ENCODE results near the gene STX4.

Gene STX4

DNA sequence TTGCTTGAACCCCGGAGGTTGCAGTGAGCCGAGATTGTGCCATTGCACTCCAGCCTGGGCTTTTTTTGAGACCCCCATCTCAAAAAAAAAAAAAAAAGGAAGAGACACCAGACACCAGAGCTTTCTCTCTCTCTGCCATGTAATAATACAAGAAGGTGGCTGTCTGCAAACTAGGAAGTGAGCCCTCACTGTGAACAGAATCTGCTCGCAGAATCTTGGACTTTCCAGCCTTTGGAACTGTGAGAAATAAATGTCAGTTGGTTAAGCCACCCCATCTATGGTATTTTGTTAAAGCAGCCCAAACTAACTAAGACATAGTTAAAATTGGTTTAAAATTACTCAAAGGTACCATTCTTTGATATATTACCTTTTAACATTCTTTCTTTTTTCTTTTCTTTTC is 12.8 kb upstream of the STX4 start:
- DNase-seq (ENCODE audit: low read depth in 2 of 2), result no peak

GRCh38 chr16:31022544-31023251 is 10.7 kb upstream of the STX4 start:
- no peak for DNase-seq (ENCODE audit: low read depth in 2 of 2)

GRCh38 chr16:31023252-31023602 is 10.1 kb upstream of the STX4 start:
- DNase-seq (ENCODE audit: low read depth in 2 of 2), result no peak

DNA sequence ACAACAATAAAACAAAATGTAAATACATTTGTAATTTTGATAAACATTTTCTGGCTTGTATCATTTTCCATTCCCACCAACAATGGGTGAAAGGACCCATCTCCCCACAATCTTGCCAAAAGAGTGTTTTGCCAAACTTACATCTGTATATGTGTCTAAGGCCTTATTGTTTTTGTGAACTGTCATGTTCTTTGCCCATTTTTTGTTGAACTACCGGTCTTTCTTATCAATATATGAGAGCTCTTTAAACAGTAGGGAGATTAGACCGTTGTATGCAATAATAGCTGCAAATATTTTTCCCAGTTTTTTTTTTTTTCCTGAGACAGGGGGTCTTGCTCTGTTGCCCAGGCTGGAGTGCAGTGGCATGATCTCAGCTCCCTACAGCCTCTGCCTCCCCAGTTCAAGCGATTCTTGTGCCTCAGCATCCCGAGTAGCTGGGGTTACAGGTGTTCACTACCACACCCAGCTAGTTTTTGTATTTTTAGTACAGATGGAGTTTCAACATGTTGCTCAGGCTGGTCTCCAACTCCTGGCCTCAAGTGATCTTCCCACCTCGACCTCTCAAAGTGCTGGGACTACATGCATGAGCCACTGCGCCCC is 9.6 kb upstream of the STX4 start:
- no peak for DNase-seq (ENCODE audit: low read depth in 2 of 2)

DNA sequence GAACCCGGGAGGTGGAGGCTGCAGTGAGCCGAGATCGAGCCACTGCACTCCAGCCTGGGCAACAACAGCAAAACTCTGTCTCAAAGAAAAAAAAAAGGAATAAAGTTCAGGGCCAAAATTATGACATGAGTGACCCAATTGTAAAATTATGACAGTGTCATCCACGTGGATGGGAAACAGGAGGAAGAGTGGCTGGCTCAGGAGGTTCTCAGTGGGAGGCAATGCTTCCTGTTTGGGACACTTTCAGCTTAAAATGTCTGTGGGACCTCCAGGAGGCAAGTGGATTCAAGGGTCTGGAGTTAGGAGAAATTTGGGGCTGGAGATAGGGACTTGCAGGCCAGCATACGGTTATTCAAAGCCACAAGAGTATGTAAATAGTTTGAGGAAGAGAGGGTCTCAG is 8.0 kb upstream of the STX4 start:
- DNase-seq (ENCODE audit: low read depth in 2 of 2), result no peak

GRCh38 chr16:31029272-31029671 is 4.1 kb upstream of the STX4 start:
- no peak for DNase-seq (ENCODE audit: low read depth in 2 of 2)

DNA sequence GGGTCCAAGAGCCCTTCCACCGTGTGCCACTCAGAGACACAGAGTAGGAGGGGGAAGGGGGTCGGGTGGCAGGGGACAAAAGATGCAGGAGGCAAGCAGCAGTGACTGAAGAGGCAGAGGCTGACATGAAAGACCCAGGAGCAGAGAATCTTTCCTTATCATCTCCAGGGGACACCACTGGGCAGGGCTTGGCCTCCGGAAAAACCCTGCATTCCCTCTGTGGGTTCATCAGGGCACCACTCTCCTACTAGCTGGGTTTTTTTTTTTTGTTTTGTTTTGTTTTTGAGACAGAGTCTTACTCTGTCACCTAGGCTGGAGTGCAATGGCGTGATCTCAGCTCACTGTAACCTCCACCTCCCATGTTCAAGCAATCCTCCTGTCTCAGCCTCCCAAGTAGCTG is 2.1 kb upstream of the STX4 start:
- no peak for DNase-seq (ENCODE audit: low read depth in 2 of 2)

GRCh38 chr16:31033709-31034492 is 543 bp downstream of the STX4 start:
- peak; percentile 44 to 49 for DNase-seq (ENCODE audit: low read depth in 2 of 2)

DNA sequence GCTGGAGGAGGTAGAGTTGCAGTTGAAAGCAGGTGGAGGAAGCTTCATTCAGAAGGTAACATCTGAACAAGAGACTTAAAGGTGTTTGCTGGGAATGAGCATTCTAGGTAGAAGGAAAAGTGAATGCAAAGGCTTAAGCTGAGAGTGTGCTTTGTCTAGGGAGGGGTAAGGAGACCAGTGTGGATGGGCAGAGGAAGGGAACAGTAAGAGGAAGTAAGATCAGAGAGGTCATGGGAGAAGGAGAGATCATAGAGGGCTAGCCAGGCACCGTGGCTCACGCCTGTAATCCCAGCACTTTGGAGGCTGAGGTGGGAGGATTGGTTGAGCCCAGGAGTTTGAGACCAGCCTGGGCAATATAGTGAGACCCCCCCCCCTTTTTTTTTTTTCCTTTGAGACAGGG is 3.3 kb downstream of the STX4 start:
- DNase-seq (ENCODE audit: low read depth in 2 of 2), result no peak

- no peak for DNase-seq (ENCODE audit: low read depth in 2 of 2)
Observed at GRCh38 chr16:31038993-31039392, 5.6 kb downstream of the STX4 start.

DNA sequence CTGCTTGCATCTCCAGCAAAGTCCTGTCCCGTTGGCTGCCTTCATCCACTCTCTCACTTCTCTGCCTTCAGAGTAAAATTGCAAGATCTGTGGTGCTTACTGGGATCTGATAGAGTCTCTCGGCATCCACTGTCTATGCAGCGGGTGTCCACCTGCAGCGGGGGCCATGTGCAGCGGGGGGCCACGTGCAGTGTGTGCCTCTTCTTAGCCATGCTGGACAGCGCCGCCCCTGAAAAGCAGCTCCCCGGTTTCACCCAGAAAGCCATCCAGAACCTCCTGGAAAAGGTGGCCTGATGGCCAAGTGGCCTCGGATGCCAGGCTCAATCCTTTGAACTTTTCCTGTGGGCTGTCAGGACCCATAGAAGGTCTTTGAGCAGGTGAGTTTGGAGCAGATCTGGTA is 9.5 kb downstream of the STX4 start:
- DNase-seq (ENCODE audit: low read depth in 2 of 2), result no peak

GRCh38 chr16:31043352-31043751 is 10.0 kb downstream of the STX4 start:
- DNase-seq (ENCODE audit: low read depth in 2 of 2), result no peak

GRCh38 chr16:31043898-31044481 is 10.6 kb downstream of the STX4 start:
- DNase-seq (ENCODE audit: low read depth in 2 of 2), result no peak

DNA sequence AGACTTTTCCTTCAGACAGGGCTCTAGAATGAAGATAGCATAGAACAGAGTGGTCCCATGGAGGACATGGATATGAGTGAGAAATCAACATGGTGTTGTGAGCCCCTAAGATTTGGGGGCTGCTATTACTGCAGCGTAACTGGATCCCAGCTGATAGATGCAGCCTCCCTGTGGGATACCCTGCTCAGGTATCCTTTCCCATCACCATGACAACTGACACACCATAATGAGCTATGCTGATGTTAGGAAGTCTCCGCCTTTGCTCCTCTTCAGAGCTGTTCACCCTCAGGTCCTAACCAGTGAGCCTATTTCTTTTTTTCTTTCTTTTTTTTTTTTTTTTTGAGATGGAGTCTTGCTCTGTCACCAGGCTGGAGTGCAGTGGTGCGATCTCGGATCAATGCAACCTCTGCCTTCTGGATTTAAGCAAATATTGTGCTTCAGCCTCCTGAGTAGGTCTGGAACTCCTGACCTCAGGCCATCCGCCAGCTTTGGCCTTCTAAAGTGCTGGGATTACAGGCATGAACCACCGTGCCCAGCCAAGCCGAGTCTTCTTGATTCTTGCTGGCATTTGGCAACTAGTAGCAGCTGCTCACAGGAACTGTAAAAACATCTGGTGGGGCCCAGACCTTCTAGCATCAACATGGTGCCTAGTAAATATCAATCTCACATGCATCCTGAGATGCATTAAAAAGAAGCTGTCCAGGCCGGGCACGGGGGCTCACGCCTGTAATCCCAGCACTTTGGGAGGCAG is 17.1 kb downstream of the STX4 start:
- DNase-seq (ENCODE audit: low read depth in 2 of 2), result no peak

DNA sequence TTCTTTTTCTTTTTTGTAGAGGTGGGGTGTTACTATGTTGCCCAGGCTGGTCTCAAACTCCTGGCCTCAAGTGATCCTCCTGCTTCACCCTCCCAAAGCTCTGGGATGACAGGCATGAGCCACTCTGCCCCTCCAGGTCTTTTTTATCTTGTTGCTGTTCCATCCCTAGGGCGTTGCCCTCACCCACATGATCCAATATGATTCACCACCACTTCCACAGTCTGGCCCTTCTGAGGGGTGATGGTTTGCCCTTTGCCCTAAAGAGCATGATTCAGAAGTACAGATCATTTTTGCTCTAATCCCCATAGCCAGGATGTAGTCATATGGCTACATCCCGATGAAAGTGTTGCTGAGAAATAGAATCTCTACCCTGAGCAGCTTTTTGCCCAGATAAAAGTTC is 18.8 kb downstream of the STX4 start:
- DNase-seq (ENCODE audit: low read depth in 2 of 2), result peak; percentile 57 to 67

DNA sequence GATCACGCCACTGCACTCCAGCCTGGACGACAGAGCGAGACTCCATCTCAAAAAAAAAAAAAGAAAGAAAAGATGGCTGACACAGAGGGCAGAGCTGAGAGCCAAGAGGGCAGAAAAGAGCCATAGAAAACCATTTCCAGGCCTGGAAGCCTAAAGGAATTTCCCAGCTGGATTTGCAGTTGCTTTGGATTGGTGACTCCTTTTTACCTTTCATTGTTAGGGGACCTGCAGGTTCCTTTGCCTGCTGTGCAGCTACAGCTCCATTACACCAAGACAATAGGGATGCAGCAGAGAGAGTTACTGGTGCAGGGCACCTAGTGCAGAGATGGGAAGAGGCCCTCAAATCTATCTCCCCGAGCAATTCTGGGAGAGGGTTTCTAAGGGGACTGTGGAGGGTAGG is 22.3 kb downstream of the STX4 start:
- no peak for DNase-seq (ENCODE audit: low read depth in 2 of 2)

DNA sequence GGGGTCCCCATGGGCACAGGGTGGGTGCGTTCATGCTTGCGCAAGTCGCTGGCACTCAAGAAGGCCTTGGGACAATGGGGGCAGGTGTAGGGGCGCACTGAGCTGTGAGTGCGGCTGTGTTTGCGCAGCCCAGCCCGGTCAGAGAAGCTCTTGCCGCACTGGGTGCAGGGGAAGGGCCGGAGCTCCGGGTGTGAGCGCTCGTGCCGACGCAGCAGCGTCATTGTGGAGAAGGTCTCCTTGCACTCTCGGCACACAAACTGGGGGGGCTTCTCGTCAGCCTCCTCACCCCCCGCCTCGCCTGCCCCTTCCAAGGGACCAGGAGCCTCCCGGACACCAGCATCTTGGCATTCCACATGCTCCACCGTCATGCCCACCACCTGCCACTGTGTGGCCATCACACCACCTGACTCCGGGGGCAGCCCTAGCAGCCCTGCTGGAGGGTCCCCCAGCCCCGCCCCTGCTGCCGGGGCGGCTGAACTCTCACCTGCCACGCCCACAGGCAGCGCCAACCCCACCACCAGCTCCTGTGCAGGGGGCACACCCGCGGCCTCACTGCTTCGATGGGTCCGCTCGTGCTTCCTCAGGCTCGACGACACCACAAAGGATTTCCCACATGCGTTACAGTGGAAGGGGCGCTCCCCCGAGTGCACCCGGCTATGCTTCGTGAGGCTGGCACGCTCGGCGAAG is 27.9 kb downstream of the STX4 start:
- DNase-seq (ENCODE audit: low read depth in 2 of 2), result no peak

DNA sequence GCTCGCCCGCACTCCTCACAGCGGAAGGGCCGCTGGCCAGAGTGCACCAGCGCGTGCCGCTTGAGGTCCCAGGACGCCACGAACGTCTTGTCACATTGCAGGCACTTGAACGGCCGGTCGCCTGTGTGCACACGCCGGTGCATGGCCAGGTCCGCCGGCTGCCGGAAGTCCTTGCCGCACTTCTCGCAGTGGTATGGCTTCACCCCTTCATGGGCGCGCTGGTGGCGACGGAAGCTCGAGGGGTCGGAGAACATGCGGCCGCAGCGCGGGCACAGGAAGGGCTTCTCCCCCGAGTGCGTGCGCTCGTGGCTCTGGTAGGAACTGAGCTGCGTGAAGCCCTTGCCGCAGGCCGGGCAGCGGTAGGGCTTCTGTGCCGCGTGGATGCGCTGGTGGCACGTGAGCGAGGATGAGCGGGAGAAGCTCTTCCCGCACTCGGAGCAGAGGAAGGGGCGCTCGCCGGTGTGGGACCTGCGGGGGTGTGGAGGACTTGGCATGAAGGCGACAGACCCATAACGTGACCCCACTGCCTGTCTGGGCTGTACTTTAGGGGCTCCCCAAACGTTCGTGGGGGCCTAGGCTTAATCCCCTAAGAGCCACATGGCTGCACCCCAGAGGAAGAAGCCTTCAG is 28.6 kb downstream of the STX4 start:
- DNase-seq (ENCODE audit: low read depth in 2 of 2), result no peak

DNA sequence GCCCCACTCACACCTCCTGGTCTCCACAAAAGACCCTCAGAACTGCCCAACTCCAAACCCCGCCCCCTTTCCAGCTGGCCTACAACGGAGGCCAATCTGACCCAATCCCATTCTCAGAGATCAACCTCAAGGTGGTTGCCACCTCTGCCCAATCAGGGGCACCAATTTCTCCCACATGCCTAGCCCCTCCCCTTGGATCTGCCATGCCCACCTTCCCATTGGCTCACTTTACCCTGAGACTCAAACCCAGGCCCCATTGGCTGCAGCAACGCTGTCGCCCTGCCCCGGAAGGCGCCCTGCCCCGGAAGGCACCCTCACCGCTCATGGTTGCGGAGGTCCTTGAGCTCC is 30.1 kb downstream of the STX4 start:
- DNase-seq (ENCODE audit: low read depth in 2 of 2), result no peak

DNA sequence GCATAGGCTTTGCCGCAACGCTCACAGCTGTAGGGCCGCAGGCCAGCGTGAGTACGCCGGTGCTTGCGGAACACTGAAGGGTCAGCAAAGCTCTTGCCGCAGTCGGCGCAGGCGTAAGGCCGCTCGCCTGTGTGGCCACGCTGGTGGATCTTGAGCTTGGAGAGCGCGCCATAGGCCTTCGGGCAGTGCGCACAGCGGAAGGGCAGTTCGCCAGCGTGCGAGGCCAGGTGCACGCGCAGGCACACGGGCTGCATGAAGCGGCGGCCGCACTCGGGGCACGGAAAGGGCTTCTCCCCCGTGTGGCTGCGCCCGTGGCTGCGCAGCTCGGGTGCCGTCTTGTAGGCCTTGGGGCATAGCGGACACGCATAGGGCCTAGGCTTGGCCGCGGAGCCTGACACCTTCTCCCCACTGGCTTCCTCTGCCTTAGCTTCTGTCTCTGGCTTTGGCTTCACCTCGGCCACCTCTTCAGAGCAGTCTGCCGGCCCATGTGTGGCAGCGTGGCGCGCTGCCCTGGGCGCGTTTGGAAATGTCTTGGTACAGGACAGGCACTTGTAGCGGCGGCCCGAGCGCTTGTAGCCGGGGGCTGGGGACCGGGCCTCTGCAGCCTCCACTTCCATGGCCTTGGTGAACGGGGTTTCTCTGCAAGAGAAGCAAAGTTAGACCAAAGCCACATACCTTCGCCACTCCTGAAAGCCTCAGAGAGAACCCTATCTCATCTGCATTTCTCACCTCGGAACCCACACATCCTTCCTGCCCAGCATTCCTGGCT is 30.7 kb downstream of the STX4 start:
- no peak for DNase-seq (ENCODE audit: low read depth in 2 of 2)

Measured in fibroblast of skin of left quadriceps (primary cell).